ENCODE data around the gene ATF6.

ATF6 gene

DNA sequence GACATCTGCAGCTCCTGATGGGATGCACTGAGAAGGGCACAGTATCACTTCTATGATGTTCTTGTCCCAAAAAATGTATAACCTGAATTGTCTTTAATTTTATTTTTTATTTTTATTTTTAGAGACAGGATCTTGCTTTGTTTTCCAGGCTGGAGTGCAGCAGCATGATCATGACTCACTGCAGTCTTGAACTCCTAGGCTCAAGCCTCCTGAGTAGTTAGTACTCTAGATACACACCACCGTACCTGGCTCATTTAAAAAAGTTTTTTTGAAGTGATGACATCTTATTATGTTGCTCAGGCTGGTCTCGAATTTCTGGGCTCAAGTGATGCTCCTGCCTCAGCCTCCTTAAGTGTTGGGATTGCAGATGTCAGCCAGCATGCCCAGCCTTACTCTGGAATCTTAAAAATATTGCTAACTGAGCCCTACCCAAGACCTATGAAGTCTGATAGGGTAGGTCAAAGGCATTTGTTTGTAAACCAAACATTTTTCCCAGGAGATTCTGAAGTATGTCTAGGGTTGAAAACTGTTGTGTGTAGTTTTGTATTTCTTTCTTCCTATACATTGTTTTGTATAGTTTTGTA lies 68.9 kb downstream of the ATF6 start:
- no peak for DNase-seq

DNA sequence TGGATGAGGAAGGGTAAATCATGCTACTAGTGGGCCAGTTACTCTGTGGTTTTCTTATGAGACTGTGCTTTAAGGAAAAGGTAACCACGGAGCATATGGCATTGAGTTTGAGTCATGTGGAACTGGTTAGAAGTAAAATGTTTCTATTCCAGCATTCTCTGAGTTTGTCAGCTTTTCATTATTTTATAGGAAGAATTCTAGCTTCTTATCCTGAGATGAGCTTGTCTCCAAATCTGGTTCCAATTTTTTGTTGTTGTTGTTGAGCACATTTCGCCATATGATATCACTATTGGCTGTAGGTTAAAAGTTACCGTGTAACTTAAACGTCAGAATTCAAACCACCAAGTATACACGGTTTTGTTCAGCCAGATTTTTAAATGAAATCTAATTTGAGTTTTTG lies 69.9 kb downstream of the ATF6 start:
- no peak for DNase-seq

DNA sequence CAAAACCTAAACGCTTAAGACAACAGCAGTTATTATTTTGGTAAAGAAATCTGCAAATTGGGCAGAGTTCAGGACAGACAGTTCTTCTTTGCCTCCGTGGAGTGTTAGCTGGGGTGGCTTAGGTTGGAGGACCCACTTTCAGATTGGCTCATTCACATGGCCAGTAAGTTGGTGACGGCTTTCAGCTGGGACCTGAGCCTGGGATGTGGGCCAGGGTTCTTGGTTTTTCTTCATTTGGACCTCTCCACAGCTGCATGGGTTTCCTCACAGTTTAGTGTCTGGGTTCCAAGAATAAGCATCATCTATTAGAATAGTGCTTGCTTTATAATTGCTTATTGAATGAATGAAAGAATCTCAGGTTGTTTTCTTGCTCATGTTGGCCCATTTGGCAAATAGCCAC lies 72.2 kb downstream of the ATF6 start:
- no peak for DNase-seq

DNA sequence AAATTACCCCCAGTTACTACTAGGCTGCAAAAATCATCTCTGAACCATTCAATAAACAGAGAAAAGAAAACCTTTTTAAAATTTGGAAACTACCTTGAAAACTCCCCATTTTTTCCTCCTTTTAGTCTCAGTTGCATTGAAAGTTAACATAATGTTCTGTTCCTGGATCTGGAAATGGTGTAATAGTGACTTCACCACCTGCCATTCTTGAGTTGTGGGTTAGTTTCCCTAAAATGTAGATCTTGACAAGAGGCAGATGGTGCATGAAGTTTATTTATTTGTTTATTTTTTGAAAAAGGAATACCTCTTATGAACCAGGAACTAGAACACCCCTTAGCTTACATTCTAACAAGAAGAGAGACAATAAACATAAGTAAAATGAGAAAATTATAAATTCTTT lies 72.8 kb downstream of the ATF6 start:
- no peak for DNase-seq

DNA sequence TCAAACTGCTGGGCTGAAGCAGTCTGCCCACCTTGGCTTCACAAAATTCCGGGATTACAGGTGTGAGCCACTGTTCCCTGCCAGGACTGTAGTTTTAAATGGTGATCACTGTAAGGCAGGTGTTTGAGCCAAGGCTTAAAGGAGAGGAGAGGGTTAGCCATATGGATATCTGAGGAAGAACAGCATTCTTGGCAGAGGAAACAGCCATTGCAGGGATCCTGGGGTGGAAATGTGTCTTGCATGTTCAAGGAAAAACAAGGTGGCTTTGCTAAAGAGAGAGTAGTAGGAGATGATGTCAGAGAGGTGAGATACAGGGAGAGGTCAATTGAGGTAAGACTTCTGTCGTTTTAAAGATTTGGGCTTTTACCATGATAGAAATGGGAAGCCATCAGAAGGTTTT lies 73.5 kb downstream of the ATF6 start:
- no peak for DNase-seq

DNA sequence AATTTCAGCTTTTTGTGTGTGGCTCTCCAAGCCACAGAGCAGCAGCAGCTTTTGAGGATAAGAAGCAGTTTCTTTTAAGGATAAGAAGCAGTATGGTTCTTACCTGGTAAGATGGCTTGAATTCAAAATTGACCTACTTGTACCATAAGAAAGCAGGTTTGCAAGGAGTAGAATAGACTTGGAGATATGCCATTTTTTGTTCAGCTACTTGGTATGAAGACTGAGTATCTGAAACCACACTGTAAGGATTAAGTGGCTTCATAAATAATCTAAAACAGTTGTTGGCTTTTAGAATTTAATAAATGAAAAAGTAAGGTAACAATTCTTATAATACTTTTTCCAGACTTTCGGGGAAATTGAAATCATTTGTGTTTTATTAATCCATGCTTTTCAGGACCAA lies 74.2 kb downstream of the ATF6 start:
- no peak for DNase-seq

DNA sequence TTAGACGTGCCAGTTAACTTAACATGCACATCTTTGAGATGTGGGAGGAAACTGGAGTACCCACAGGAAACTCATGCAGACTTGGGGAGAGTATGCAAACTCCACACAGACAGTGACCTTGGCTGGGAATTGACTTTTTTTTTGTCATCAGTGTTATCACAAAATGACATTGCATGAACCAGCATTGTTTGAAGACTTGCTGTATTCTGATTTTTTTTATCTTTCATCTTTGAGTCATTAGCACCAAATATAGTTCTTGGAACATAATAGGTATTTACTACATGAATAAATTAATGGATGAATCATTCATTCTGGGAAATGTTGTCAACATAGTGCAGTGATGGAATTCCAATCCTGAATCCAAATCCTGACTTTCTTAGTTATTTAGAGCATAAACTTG lies 77.0 kb downstream of the ATF6 start:
- no peak for DNase-seq

DNA sequence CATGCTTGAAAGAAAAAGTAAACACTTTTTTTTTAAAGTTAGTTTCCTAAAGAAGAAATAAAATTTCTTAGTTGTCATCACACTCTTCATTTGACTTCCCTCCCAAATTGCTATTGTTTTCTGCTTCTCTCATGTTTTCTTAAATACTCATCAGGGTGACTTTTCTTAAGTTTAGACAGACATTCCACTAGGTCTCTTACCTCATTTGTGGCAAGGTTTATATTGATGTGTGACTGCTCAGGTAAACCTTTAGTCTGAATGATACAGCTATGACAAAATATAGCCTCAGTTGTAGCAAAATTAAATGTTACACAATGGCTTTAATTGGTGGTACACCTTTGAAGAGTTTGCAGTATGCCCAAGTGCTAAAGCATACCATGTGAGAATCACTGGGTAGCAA lies 78.6 kb downstream of the ATF6 start:
- DNase-seq = no peak

DNA sequence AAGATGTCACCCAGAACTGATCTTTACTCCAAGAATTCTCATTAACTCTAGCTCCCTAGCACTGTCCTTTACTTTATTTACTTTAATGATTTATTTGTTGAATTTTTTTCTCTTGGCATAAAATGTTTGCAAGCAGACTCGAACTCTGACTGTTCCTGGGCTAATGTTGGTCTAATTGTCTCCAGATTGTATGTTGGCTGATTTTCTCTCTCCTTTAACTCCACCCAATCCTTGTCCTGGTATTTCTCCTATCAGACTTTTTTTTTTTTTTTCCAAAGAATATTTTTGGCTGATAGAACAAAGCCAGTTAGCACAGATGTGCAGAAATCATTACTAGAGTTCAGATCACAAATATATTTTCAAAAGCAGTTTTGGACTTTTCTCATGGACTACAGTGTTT lies 82.6 kb downstream of the ATF6 start:
- DNase-seq = no peak

DNA sequence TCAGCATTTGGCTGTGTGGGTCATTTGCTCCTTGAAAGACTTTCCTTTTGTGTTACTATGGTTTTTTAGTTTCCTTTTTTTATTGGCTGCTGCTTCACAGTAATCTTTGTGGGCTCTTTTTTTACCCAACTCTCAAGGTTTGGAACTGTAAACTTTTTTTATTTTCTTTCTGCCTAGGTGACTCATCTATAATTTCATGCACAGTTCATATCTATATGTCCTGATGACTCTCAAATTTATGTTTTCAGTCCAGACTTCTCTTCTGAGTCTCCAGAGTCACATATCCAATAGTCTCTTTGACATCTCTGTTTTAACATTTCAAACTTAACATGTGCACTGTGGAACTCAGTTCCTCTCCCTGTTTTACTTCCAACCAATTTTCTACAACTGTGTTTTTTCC lies 83.4 kb downstream of the ATF6 start:
- DNase-seq = no peak

DNA sequence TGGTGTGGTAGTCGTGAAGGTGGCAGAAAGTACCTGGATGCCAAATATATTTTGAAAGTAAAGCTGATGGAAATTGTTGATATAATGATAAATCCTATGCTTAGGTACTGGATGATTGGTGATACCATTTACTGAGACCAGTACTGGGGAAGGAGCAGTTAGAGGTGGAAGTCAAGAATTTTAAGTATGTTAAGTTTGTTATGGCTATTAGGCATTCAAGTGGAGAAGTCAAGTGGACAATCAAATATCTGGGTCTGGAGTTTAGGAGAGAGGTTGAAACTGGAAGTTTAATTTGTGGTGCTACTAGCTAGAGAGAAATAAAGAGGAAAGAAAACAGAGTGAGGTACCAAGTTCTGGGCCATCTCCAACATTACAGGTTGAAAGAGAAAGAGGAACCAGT lies 89.1 kb downstream of the ATF6 start:
- DNase-seq = no peak

DNA sequence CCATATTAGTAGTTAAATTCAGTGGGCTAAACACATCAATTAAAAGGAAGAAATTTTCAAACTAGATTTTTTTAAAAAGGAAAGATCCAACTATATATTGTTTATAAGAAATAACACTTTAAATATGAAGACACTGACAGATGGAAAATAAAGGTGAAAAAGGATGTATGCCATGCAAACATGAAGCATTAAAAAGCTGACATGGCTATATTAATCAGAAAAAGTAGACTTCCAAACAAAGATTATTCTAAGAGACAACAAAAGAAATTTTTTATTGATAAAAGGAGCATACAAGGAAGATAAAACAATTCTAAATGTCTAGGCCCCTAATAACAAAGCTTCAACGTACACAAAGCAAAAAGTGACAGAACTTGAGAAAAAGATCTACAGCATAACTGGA lies 92.2 kb downstream of the ATF6 start:
- DNase-seq = no peak

DNA sequence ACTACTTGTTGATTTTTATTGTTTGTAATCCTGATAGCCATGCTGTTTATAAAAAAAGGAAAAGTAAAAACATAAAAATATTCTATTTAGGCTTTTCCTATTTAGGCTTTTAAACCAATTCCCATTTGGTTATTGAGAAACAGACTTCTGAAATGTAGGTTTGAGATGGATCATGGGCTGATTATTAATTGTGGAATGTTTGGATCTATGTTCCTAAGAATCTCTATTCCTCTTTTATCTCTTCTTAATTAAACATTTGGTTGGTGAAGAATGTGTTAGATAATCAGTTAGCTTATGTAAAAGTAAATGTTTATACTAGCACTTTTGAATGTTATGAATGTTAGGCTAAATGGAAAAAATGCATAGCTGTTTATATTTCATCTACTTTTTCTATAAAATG lies 97.4 kb downstream of the ATF6 start:
- DNase-seq = no peak

DNA sequence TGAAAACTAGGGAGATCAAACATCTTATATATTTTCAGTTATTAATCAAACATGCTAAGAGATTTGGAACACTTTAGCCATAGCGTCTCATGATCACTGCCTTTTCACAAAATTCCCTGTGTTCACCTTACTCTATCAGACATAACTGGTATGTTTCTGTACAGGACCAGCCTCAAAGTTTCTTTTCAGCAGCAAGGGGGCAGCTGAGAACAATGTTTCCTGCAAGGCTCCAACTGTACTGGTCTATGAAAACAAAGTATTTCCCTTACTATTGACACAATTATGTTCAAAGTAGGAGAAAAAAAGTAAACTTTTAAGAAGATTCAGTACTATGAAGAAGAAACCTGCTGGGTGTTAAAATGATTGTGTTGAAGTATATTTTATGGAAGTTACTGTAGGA lies 98.5 kb downstream of the ATF6 start:
- DNase-seq = peak in 3 of 4 experiments; percentile 2 to 22 (median 19)

DNA sequence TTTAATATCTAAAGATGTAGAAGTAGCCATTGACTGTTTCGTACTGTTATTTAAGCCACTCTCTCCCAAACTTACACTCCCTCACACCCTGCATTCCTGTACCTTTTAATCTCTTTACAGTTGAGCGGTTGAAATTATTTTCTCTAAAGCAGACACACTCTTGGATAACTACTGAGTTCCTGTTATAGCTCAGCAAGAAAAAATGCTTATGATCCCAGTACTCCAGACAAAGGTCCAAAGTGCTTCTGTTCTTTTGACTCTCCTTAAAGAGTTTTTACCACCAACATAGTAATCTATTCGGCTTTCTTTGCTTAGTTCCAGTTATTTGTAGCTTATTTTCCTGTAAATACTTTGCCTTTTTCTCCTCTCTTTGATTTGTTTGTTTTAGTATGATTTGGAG lies 100.1 kb downstream of the ATF6 start:
- DNase-seq = no peak

DNA sequence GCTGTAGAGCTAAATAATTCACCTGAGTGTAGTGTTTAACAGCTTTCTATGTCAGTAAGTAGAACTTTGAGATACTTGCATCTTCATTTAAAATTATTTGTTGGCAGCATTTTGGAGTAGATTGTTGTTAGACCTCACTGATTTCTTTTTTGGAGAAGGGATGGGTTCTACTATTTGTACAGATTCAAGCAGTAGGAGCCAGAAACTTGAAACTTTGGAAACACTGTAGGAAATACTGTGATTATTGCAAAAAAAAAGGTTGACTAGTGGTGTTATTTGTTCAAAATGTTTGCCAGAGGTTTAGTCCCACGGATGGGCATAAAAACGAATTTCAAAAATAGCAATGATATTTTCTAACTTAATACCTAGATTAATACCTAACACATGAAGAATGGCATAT lies 102.7 kb downstream of the ATF6 start:
- DNase-seq = no peak

DNA sequence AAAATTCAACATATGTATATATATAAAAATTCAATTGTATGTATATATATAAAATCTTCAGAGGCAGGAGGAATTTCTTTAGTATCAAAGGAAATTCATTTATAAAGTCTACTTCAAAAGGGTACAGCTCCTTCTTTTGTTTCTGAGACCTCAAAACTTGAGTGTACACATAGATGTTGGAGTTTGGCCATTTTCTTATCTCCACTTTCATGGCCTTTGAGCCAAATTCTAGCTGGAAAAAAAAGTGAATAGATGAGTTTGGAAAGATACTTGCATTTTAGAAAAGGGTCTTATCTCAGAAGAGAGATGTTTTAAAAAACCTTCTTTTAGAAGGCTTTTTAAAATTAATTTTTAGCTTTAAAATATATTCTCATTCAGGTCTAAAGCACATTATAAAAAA lies 103.2 kb downstream of the ATF6 start:
- no peak for DNase-seq

DNA sequence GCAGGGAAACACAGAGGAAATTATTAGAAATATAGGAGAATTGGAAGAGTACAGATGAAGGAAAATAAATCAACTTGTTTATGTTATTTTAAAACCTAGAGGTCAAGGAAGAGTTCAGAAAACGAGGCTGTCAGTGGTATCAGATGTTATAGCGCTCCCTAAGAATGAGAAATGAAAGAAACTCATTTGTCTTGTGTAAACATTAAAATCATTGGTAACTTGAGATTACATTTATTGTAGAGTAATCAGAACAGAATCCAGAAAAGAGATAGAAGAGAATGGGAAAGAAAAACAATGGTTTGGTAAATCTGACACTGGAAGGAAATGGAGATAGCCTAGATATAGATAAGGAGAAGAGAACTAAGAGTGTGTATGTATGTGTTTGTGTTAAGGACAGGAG lies 106.4 kb downstream of the ATF6 start:
- no peak for DNase-seq

DNA sequence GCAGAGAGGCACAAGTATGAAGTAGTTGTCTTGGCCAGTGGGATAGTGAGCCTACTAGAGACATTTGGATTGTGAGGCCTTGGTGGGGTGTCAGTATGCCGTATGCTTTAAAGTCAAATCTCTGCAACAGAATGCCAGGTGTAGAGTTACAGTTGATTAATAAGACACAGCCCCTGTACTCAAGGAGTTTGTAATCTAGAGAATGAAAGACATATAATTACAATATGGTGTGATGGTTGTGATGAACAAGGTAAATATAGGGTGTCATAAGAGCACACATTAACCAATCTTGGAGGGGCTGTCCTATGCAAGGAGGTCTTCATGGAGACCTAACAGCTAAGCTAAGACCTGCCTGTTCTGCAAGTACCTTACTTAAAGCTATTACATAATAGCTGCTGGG lies 113.1 kb downstream of the ATF6 start:
- DNase-seq = no peak

DNA sequence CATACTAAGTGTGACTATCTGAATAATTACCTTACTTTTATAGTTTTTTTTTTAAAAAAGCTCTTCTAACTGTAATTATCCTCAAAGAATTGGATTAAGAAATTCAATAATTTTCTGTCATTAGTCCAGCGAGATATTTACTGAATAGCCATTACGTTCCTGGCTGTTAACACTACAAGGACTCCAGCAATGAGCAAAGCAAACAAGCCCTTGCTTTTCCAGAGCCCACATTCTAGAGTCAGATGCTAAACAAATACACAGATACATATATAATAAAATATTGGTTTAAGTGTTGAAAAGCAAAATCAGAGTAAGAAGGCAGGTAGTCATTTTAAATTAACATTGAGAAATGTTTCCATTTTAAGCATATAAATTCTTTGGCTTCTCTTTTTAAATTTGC lies 118.4 kb downstream of the ATF6 start:
- DNase-seq = no peak

DNA sequence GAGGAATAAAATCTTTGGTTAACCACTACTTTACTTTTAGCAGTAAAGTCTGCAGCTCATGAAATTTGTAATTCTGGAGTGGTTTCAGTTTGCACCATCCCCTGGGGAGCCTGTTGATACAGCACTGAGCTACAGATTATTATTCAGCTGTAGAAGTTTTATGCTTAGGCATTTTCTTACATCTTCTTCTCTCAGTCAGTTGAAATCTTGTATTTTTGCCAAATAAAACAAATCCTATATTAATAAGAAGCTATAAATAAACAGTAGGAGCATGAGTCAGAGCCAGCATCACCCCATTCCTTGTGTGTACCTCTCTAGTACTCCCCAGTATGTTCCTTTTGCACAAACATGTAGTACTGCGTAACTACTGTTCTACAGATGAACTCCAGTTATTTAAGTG lies 118.9 kb downstream of the ATF6 start:
- no peak for DNase-seq

DNA sequence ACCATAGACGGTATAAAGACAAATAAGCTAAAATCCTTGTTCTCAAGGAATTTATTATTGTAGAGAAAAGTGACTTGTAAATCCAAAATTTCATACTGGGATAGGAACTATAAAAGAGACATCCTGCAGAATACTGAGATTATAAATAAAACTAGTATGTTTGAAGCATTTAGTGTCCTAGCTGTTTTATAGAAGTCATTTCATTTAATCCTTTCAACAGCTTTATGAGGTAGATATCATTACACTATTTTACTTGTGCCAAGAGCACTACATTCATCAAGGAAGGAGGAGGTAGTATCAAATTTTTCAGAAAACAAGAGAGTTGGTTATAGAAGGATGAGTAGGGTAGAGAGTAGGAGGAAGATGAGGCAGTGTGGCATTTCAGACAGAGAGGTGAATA lies 119.6 kb downstream of the ATF6 start:
- no peak for DNase-seq

DNA sequence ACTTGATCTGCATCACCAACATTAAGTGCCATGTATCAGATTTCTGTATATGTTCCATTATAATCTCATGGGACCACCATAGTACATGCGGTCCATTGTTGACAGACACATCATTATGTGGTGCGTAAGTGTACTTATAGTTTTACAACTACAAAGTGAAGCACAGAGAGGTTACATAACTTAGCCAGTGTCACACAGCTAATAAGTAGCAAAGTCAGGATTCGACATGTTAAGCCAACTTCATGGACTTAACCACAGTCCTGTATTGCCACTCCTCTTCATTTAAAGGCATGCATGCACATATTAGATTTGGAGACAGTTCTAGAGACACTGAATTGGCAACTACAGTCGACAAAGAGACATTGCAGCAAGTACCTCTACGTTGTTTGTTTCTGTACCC lies 120.5 kb downstream of the ATF6 start:
- no peak for DNase-seq

DNA sequence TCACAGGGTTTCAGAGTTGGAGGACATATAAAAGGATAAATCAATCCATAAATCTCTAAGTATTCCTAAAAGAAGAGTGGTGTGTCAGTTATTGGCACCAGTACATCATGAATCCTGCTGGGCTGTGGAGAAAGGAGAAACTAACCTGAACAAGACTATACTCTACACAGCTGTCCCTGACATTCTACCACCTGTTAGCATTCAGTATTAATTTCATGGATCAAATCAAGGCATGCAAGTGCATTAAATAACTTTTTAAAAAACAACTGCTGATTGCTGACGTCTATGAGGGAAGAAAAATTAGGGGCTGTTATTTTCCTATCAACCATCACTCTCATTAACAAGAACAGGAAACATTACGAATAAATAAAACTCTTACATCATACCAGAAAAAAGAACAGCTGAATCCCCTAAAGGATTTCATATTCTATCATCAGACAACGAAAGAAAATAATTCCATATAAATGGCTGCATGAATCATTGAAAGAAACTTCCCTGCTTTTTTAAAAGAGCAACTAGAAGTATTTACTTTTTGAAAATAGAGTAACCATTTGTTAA lies 121.7 kb downstream of the ATF6 start:
- DNase-seq = no peak

DNA sequence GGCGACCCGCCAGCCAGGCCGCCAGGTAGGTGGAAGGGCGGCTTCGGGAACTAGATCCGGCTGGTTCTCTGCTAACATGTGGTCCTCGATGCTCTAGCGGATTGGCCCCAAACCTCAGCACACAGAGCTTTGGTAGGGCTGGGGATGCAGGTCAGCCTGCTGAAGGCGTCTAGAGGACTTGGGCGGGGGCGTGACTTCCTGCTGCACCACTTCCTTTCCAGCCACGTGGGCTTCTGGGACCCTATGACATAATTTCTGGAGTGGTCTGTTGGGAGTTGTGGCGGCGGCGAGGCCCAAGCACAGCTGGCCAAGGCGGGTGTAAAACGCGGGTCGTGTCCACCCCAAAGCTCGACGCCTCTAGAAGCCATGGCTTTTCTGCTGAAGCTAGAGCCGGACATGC lies 124.5 kb downstream of the ATF6 start:
- DNase-seq = no peak

DNA sequence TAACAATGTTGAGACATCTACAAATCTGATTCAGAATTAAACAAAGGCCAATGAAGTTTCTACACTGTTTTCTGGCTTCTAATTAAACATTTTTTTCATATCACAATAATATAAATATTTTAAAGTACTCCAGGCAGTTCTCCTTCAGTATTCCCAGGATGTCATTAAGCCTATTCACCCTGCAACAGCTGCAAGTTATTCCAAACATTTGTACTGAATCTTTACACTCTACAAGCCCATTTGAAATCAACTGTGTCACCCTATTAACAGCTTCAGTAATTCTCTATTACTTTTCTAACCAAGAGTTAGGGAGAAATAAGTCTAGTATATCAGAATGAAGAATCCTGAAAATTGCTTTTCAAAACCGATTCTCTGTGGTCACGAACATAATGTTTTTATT lies 133.0 kb downstream of the ATF6 start:
- DNase-seq = no peak

All from suppressor macrophage (primary cell).